Mucosa of rectum (tissue), 2 donors: ENCODE measurements around the gene HDAC6.

Experiments
- H3K27ac ChIP-seq, 2 donors: one replicate each; pipeline ENCODE4 v1.7.0; 2013; ENCODE audit warnings: inconsistent platforms in 2 of 2, low read depth in 2 of 2, low read length in 2 of 2
- H3K27me3 ChIP-seq, 2 donors: one replicate each; pipeline ENCODE4 v1.7.0; 2013; ENCODE audit warnings: low read length in 2 of 2; ENCODE audit not compliant: control insufficient read depth in 2 of 2, insufficient read depth in 2 of 2
- H3K36me3 ChIP-seq, 2 donors: one replicate each; pipeline ENCODE4 v1.7.0; 2013; ENCODE audit warnings: low read length in 2 of 2; ENCODE audit not compliant: control insufficient read depth in 2 of 2, insufficient read depth in 2 of 2
- H3K4me1 ChIP-seq, 2 donors: one replicate each; pipeline ENCODE4 v1.7.0; 2013; ENCODE audit warnings: low read length in 2 of 2, mild to moderate bottlenecking in 1 of 2; ENCODE audit not compliant: control insufficient read depth in 2 of 2, insufficient read depth in 2 of 2
- H3K4me3 ChIP-seq, 2 donors: one replicate each; pipeline ENCODE4 v1.7.0; 2013; ENCODE audit warnings: low read length in 2 of 2
- H3K9ac ChIP-seq, 2 donors: one replicate each; pipeline ENCODE4 v1.7.0; 2013; ENCODE audit warnings: low read length in 2 of 2, low read depth in 1 of 2, mild to moderate bottlenecking in 1 of 2
- H3K9me3 ChIP-seq, 2 donors: one replicate each; pipeline ENCODE4 v1.7.0; 2013; ENCODE audit warnings: low read length in 2 of 2; ENCODE audit not compliant: control insufficient read depth in 2 of 2
- donor health status: healthy.
- donor health status: Normal muscosa, but diverticular disease.

HDAC6 gene

GRCh38 chrX:48789366-48790220 lies 12.3 kb upstream of the HDAC6 start:
- Histone ChIP-seq H3K9ac (no peak overlapping the region), H3K9me3 (no peaks in the 10 kb centered on the region), H3K36me3 (no peaks in the 10 kb centered on the region), H3K27ac (no peak overlapping the region), H3K27me3 (peaks cover 0 to 5% of the 10 kb centered on the region in 2 donors), H3K4me1 (no peaks in the 10 kb centered on the region), H3K4me3 (no peak overlapping the region)

GRCh38 chrX:48790477-48790876 lies 11.4 kb upstream of the HDAC6 start:
- H3K27ac ChIP-seq: no peak overlapping the region
- H3K4me1 ChIP-seq: no peaks in the 10 kb centered on the region

GRCh38 chrX:48791063-48791820 lies 10.6 kb upstream of the HDAC6 start:
- Histone ChIP-seq H3K36me3 (no peaks in the 10 kb centered on the region), H3K9ac (no peak overlapping the region), H3K27me3 (peaks cover 0 to 9% of the 10 kb centered on the region in 2 donors), H3K27ac (no peak overlapping the region), H3K9me3 (no peaks in the 10 kb centered on the region), H3K4me3 (no peak overlapping the region), H3K4me1 (no peaks in the 10 kb centered on the region)

More at GRCh38 chrX:48790477-48790876, 11.4 kb upstream of the HDAC6 start:
- Histone ChIP-seq H3K9ac (no peak overlapping the region), H3K4me3 (no peak overlapping the region), H3K9me3 (no peaks in the 10 kb centered on the region), H3K27me3 (peaks cover 0 to 6% of the 10 kb centered on the region in 2 donors), H3K36me3 (no peaks in the 10 kb centered on the region)

- no peaks in the 10 kb centered on the region for H3K9me3 ChIP-seq
- no peak overlapping the region for H3K27ac ChIP-seq
- H3K4me3 ChIP-seq: no peak overlapping the region
- no peaks in the 10 kb centered on the region for H3K4me1 ChIP-seq
- no peaks in the 10 kb centered on the region for H3K36me3 ChIP-seq
- H3K9ac ChIP-seq: no peak overlapping the region
- H3K27me3 ChIP-seq: peaks cover 0 to 4% of the 10 kb centered on the region in 2 donors
These were observed 9.6 kb upstream of the HDAC6 start for GRCh38 chrX:48792219-48792618.

- H3K36me3 ChIP-seq: no peaks in the 10 kb centered on the region
- H3K4me1 ChIP-seq: no peaks in the 10 kb centered on the region
- peaks cover 0 to 4% of the 10 kb centered on the region in 2 donors for H3K27me3 ChIP-seq
- no peak overlapping the region for H3K27ac ChIP-seq
- no peak overlapping the region for H3K4me3 ChIP-seq
- no peak overlapping the region for H3K9ac ChIP-seq
- H3K9me3 ChIP-seq: no peaks in the 10 kb centered on the region
These were observed 7.9 kb upstream of the HDAC6 start for GRCh38 chrX:48793935-48794334.

- H3K27me3 ChIP-seq: peaks cover 0 to 4% of the 10 kb centered on the region in 2 donors
- H3K4me3 ChIP-seq: no peak overlapping the region
- no peaks in the 10 kb centered on the region for H3K4me1 ChIP-seq
- H3K27ac ChIP-seq: no peak overlapping the region
- H3K36me3 ChIP-seq: no peaks in the 10 kb centered on the region
- no peak overlapping the region for H3K9ac ChIP-seq
- no peaks in the 10 kb centered on the region for H3K9me3 ChIP-seq
These were observed 7.4 kb upstream of the HDAC6 start for GRCh38 chrX:48794340-48794910.

GRCh38 chrX:48794911-48795515 lies 6.9 kb upstream of the HDAC6 start:
- H3K4me1 ChIP-seq: no peaks in the 10 kb centered on the region
- no peak overlapping the region for H3K9ac ChIP-seq
- H3K4me3 ChIP-seq: no peak overlapping the region
- H3K27ac ChIP-seq: no peak overlapping the region
- no peaks in the 10 kb centered on the region for H3K9me3 ChIP-seq
- no peaks in the 10 kb centered on the region for H3K36me3 ChIP-seq
- H3K27me3 ChIP-seq: peaks cover 0 to 4% of the 10 kb centered on the region in 2 donors

GRCh38 chrX:48798318-48798717 lies 3.5 kb upstream of the HDAC6 start:
- no peak overlapping the region for H3K27ac ChIP-seq
- H3K9me3 ChIP-seq: no peaks in the 10 kb centered on the region
- H3K4me3 ChIP-seq: no peak overlapping the region
- H3K4me1 ChIP-seq: peaks cover 4 to 5% of the 10 kb centered on the region in 2 donors
- no peaks in the 10 kb centered on the region for H3K36me3 ChIP-seq
- peaks cover 0 to 4% of the 10 kb centered on the region in 2 donors for H3K27me3 ChIP-seq
- H3K9ac ChIP-seq: no peak overlapping the region

- Histone ChIP-seq H3K27me3 (peaks cover 0 to 2% of the 10 kb centered on the region in 2 donors), H3K4me1 (peaks cover 4 to 5% of the 10 kb centered on the region in 2 donors), H3K4me3 (peak overlapping the region; percentile 82 to 85), H3K9me3 (no peaks in the 10 kb centered on the region), H3K36me3 (peaks cover 0 to 7% of the 10 kb centered on the region in 2 donors), H3K27ac (peak overlapping the region; percentile 88 to 93), H3K9ac (peak overlapping the region; percentile 60 to 72)
These were observed 1.1 kb upstream of the HDAC6 start for GRCh38 chrX:48800574-48801279.
